GM04503 (cell line): ENCODE data around the gene IFIT1.
"Not testable (repeated sequence)": the region's sequence is repeated elsewhere in the genome, so short reads cannot be mapped to it uniquely, and the experiment has no call there.

Source experiments
- DNase-seq: peaks from one replicate; pipeline ENCODE4 v3.0.0-alpha.2; 2012; ENCODE audit warnings: low read depth

Gene IFIT1

GRCh38 chr10:89364531-89364930 lies 27.9 kb upstream of the IFIT1 start:
- DNase-seq: no peak

DNA sequence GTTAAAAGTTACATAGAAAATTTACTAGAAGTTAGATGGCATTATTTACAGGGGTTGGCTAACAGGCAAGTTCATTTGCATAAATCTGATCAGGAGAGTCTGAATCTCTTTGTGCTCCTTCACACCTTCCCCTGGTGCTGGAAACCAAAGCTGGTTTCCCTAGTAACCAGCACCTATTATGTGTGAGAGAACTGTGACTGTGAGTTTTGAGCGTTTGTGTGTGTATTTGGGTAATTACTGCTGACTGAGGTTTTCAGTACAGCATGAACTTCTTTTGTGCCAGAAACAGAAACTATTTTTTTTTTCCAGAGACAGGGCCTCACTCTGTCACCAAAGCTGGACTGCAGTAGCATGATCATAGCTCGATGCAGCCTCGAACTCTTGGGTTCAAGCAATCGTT lies 24.9 kb upstream of the IFIT1 start:
- DNase-seq: no peak

- no peak for DNase-seq
Measured at GRCh38 chr10:89368129-89368528, 24.3 kb upstream of the IFIT1 start.

GRCh38 chr10:89369156-89370105 lies 23.0 kb upstream of the IFIT1 start:
- DNase-seq: no peak

DNA sequence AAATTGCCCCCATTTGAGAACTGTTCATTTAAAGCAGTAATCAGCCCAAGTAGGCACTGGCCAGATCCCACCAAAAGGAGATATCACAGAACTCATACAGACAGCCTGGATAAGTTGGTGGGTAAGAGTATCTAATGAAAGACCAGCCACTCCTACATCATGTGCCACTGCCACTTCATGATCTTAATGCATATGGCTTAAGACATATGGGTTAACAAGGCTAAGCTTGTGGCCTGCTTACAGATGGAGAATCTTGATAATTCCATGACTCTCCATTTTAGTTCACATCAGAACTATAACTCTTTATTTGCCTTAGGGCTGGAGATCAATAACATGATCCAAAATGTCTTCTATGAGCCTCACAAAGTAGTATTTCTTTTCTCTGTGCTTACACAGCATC lies 21.3 kb upstream of the IFIT1 start:
- no peak for DNase-seq

- DNase-seq: no peak
Measured at GRCh38 chr10:89371987-89372386, 20.4 kb upstream of the IFIT1 start.

DNA sequence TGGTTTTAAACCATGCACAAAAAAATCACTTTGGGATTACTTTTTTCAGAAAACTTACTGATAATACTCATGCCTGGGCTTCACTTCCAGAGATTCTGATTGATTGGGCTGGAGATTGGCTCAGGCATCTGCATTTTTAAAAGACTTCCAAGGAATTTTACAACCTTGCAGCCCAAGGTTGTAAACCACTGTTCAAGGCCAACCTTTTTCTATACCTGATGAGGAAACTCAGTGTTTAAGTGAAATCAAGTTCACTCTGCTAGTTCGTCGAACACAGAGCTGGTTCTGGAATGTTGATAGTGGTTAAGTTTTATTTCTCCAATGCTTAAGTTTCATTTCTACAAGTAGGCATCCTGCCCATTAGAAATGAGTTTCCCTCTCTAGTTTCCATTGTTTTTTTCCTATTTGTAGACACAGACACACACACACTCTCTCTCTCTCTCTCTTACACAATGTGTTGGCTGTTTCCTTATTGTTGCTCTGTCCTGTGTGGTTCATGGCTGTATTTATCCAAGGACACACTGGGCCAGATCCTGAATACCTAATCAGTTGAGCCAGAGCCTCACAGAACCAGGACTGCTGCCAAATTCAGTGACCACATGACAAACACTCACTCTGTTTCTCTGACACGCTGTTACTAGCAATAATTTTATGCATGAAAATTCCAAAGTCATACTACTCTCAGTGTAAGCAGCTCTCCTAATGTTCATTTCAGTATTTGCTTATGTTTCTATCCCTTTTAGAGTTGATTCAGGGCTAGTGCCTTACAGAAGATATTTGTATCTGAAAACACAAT lies 18.3 kb upstream of the IFIT1 start:
- peak; percentile 99 for DNase-seq

GRCh38 chr10:89374713-89375141 lies 17.7 kb upstream of the IFIT1 start:
- DNase-seq: no peak

DNA sequence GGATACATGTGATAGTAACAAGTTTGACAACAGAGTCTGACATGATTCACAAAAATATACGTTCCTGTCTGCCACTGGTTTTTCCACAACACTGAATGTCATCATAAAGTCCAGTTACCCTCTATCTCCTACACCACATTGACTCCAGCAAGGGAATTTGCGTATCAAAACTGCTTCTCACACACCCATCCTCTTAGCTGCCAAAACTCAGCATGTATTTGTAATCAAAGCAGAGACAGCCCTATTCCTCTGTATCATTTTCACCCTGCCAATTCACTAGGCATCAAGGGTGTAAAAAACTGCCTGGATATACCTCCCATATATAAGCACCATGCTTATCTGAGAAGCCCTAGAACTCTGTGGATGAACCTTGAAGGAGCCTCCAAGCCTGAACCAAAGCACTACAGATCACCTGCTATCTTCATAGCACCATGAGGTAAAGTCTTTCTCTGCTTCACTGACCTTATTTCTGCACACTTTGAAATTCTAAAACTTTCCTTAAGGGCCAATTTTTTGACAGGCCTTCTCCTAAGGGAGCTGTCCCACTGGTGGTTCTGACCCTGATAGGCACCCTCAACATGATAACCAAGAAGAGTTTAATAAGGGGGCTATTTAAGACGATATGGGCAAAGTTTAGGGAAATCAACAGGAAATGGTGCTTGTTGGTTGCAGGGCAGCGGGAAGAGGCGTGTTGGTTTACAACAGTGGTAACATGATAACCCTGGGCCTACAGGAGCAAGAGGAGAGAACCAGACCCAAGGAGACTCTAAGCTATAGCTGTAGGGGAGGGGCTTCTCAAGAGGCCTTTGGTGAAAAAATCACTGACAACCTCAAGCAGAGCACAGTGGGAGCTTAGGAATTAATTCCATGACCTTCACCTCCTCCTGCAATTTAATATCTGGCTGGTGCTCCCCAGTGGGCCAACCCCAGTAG lies 14.5 kb upstream of the IFIT1 start, which contains the start of gene IFIT1B:
Gene IFIT1B, plus strand, starts transcription at position 352 of the 933 bp plus-strand sequence. Its CDS starts 80 bp downstream, at position 432.
- no peak for DNase-seq

DNA sequence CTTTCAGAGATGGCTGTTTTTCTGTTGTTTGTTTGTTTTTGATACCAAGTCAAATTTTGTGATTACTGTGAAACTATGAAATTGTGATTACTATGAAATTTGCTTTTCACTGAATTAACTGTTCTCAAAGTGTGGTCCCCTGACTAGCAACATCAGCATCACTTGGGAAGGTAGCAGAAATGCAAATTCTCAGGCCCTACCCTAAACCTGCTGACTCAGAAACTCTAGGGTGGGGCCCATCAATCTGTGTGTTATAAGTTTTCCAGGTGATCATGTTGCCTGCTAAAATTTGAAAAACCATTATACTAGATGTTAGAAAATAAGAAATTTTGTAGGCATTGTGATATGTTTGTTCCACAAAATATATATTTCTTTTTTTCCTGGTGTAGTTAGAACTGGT lies 13.3 kb upstream of the IFIT1 start:
- DNase-seq: no peak

DNA sequence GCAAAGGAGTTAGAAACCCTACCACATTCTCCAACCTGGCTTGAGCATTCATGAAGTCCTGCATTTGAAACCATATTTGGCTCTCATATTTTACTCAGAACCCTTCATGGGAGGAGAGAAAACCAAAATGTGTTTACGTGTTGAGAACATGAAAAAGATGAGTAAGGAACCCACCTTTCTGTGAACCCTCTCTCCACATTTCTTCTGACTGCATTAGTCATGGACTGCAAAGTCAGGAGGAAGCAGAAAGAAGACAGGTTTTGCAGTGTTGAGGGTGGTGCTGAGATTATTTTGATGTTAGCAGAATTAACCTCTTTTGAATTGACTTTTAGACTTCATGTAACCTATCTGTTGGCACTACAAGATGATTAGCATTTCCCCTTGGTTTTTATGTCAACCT lies 9.7 kb upstream of the IFIT1 start:
- DNase-seq: no peak

GRCh38 chr10:89384474-89385340 lies 7.7 kb upstream of the IFIT1 start:
- no peak for DNase-seq

GRCh38 chr10:89388806-89389205 lies 3.6 kb upstream of the IFIT1 start:
- DNase-seq: no peak

DNA sequence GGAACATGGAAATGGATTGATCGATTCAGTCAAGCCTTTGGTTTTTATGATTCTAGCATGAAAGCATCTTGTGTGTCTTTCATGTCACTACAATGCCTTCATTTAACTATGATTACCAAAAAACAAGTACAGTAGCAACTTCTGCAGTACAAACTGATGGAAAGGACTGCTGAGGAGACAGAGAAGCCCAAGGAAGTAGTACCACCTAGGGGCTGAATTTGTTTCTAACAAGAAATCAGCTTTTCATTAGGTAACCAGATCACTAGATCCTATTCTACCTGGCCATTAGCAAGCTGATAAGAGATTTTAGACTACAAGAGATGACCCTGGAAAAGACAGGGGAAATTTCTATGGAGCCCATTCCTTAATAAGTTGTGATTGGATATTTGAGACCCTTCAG lies 3.2 kb upstream of the IFIT1 start:
- DNase-seq: no peak

DNA sequence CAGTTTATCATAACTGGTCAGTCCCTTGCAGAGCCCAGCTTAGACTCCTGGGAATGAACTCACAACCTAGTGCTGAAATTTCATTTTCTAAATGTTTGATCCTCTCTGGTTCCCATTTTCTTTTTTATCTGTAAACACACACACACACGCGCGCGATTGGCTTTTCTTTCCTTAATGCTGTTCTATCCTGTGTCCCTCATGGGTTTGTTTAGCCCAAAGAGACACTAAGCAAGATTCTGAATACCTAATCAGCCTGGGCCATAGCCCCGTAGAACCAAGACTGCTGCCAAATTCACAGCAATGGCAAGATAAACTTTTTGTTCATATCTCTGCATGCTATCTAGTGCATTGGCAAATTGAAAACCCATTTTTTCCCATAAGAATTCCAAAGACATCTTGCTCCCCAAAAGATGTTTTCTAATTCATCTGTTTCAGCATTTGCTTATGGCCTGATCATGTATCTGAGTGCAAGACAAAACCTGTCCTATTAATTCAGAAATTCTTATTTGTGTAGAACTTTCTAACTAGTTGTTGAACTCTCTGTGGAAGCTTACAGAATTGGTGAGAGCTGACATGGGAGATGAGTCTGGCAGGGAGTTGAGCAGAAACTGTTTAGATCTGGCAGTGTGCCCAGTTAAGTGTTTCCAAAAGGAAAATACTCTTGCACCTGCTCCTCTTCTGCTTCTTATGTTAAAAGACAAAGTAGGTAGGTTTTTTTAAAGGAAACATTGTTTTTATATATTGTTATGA lies 1.8 kb upstream of the IFIT1 start:
- no peak for DNase-seq

- DNase-seq: not testable (repeated sequence)
Measured at GRCh38 chr10:89391226-89391576, 1.2 kb upstream of the IFIT1 start.

GRCh38 chr10:89392974-89393373 lies 551 bp downstream of the IFIT1 start:
- no peak for DNase-seq

GRCh38 chr10:89393898-89394297 lies 1.5 kb downstream of the IFIT1 start:
- DNase-seq: no peak

DNA sequence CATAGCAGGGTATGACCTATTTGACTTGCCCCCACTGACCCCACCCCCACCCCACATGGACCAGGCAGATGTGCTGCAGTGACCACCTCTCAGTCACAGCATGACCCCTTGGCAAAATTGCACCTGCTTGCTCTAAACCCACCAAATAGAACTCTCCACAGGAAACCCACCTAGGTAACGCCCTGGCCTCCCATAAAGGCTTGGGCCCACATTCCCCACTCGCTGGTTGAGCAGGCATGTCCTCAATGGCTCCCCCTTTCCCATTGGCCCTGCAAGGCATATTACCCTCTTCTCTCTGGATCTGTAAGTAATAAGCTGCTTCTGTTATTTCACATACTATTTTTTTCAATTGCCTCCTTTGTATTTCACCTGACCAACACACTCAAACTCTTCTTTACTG lies 2.7 kb downstream of the IFIT1 start:
- no peak for DNase-seq
